GM21390 (cell line): ENCODE measurements around the gene RINL.
A peak's percentile ranks its signal among the peaks of the same experiment; 100 is the strongest.
"Not testable (repeated sequence)": the region's sequence is repeated elsewhere in the genome, so short reads cannot be mapped to it uniquely, and the experiment has no call there.

ENCODE experiments used
- ATAC-seq: cut with Tn5 transposase; IDR thresholded peaks from one replicate; pipeline ENCODE4 v1.9.1; 2021; ENCODE audit not compliant: unreplicated experiment

The RINL gene

GRCh38 chr19:38905620-38906019, 27.5 kb upstream of the RINL start:
- ATAC-seq, result no peak

GRCh38 chr19:38904581-38905539, 26.8 kb upstream of the RINL start:
- no peak for ATAC-seq

GRCh38 chr19:38901683-38902082, 23.6 kb upstream of the RINL start:
- ATAC-seq, result no peak

GRCh38 chr19:38900743-38901190, 22.7 kb upstream of the RINL start:
- no peak for ATAC-seq

GRCh38 chr19:38900202-38900629, 22.1 kb upstream of the RINL start:
- ATAC-seq, result no peak

GRCh38 chr19:38899447-38900201, 21.5 kb upstream of the RINL start, which contains the start of the genes NFKBIB and SIRT2:
Gene NFKBIB, plus strand, starts transcription at chr19:38899969. Its CDS starts 64 bp downstream, at chr19:38900033.
Gene SIRT2, minus strand, starts transcription at chr19:38899618. Its CDS starts 97 bp downstream, at chr19:38899521.
- peak; percentile 89 for ATAC-seq

- ATAC-seq, result no peak
These were observed 20.8 kb upstream of the RINL start for GRCh38 chr19:38898788-38899446.

- ATAC-seq, result no peak
These were observed 16.9 kb upstream of the RINL start for GRCh38 chr19:38894968-38895367.

GRCh38 chr19:38893341-38893771, 15.3 kb upstream of the RINL start:
- ATAC-seq, result no peak

- ATAC-seq, result no peak
These were observed 14.8 kb upstream of the RINL start for GRCh38 chr19:38892841-38893240.

GRCh38 chr19:38891771-38892170, 13.7 kb upstream of the RINL start:
- no peak for ATAC-seq

GRCh38 chr19:38890686-38891085, 12.6 kb upstream of the RINL start:
- ATAC-seq, result no peak

- no peak for ATAC-seq
These were observed 11.7 kb upstream of the RINL start for GRCh38 chr19:38889803-38890202.

GRCh38 chr19:38888876-38889275, 10.8 kb upstream of the RINL start:
- no peak for ATAC-seq

GRCh38 chr19:38884691-38885090, 6.6 kb upstream of the RINL start:
- not testable (repeated sequence) for ATAC-seq

GRCh38 chr19:38883286-38883685, 5.2 kb upstream of the RINL start:
- ATAC-seq, result no peak

- ATAC-seq, result no peak
These were observed 3.0 kb upstream of the RINL start for GRCh38 chr19:38880882-38881609.

- ATAC-seq, result no peak
These were observed 2.2 kb upstream of the RINL start for GRCh38 chr19:38880076-38880881.

GRCh38 chr19:38879400-38879751, 1.3 kb upstream of the RINL start:
- ATAC-seq, result no peak
